ENCODE results near the gene CCS.
A peak's percentile ranks its signal among the peaks of the same experiment; 100 is the strongest.
"Not testable (repeated sequence)": the region's sequence is repeated elsewhere in the genome, so short reads cannot be mapped to it uniquely, and the experiment has no call there.

Gene CCS

GRCh38 chr11:66626382-66626781, 33.4 kb downstream of the CCS start:
- no peak for DNase-seq (ENCODE audit: low spot score)

- no peak for DNase-seq (ENCODE audit: low spot score)
Measured at GRCh38 chr11:66626926-66627325, 33.9 kb downstream of the CCS start.

GRCh38 chr11:66628061-66628603, 35.1 kb downstream of the CCS start:
- DNase-seq (ENCODE audit: low spot score) = no peak

GRCh38 chr11:66629356-66629755, 36.4 kb downstream of the CCS start:
- DNase-seq (ENCODE audit: low spot score) = no peak

GRCh38 chr11:66631883-66632282, 38.9 kb downstream of the CCS start:
- DNase-seq (ENCODE audit: low spot score) = no peak

- no peak for DNase-seq (ENCODE audit: low spot score)
Measured at GRCh38 chr11:66632952-66633351, 40.0 kb downstream of the CCS start.

GRCh38 chr11:66636411-66636810, 43.4 kb downstream of the CCS start:
- DNase-seq (ENCODE audit: low spot score) = no peak

GRCh38 chr11:66637557-66638176, 44.7 kb downstream of the CCS start:
- DNase-seq (ENCODE audit: low spot score) = no peak

GRCh38 chr11:66638177-66639065, 45.4 kb downstream of the CCS start, which contains the start of gene RBM4:
Gene RBM4, plus strand, starts transcription at chr11:66638703. Its CDS starts 1,009 bp downstream, at chr11:66639712.
- peak; percentile 99 for DNase-seq (ENCODE audit: low spot score)

GRCh38 chr11:66639066-66639813, 46.3 kb downstream of the CCS start:
- DNase-seq (ENCODE audit: low spot score) = no peak

GRCh38 chr11:66639814-66640340, 46.9 kb downstream of the CCS start:
- not testable (repeated sequence) for DNase-seq (ENCODE audit: low spot score)

- DNase-seq (ENCODE audit: low spot score) = no peak
Measured at GRCh38 chr11:66641834-66642233, 48.8 kb downstream of the CCS start.

GRCh38 chr11:66643745-66644437, 50.9 kb downstream of the CCS start:
- no peak for DNase-seq (ENCODE audit: low spot score)

GRCh38 chr11:66646828-66647227, 53.8 kb downstream of the CCS start:
- no peak for DNase-seq (ENCODE audit: low spot score)

GRCh38 chr11:66649903-66650302, 56.9 kb downstream of the CCS start:
- no peak for DNase-seq (ENCODE audit: low spot score)

GRCh38 chr11:66651016-66651415, 58.0 kb downstream of the CCS start:
- DNase-seq (ENCODE audit: low spot score) = no peak

- no peak for DNase-seq (ENCODE audit: low spot score)
Measured at GRCh38 chr11:66652651-66653050, 59.7 kb downstream of the CCS start.

GRCh38 chr11:66653123-66653522, 60.1 kb downstream of the CCS start:
- no peak for DNase-seq (ENCODE audit: low spot score)
